Neutrophil (primary cell): ENCODE measurements around the gene LAMA3.

Experiments
- H3K27ac ChIP-seq: fragments of 200-600 bp; sonication (generic); 2 replicates; pipeline ENCODE4 v1.5.1; 2016; ENCODE audit warnings: mild to moderate bottlenecking, moderate library complexity
- H3K27me3 ChIP-seq: fragments of 200-600 bp; sonication (generic); 2 replicates; pipeline ENCODE4 v1.6.0; 2016; ENCODE audit warnings: mild to moderate bottlenecking
- H3K36me3 ChIP-seq: fragments of 200-600 bp; sonication (generic); 2 replicates; pipeline ENCODE4 v1.5.1; 2017
- H3K4me1 ChIP-seq, 2 experiments: fragments of 200-600 bp in 1 of 2; sonication (generic) in 1 of 2; 1 replicate in 1 of 2; 2 replicates in 1 of 2; pipeline versions ENCODE4 v1.5.1 to v1.6.1; 2013 to 2016; ENCODE audit warnings: low read depth in 1 of 2, low read length in 1 of 2, mild to moderate bottlenecking in 1 of 2, moderate library complexity in 1 of 2; ENCODE audit not compliant: control insufficient read depth in 1 of 2, insufficient read depth in 1 of 2
- H3K4me3 ChIP-seq, 2 experiments: fragments of 200-600 bp in 1 of 2; sonication (generic) in 1 of 2; 1 replicate in 1 of 2; 2 replicates in 1 of 2; pipeline ENCODE4 v1.5.1; 2013 to 2016; ENCODE audit warnings: low read depth in 1 of 2, low read length in 1 of 2, mild to moderate bottlenecking in 1 of 2, moderate library complexity in 1 of 2
- H3K9me3 ChIP-seq: fragments of 200-600 bp; sonication (generic); 2 replicates; pipeline ENCODE4 v1.5.1; 2016
- TF ChIP-seq, protein P1 (sequence below): fragments of 200-600 bp; sonication (generic); IDR thresholded peaks from 2 replicates; pipeline ENCODE4 v1.5.1; 2016; ENCODE audit warnings: antibody characterized with exemption

The LAMA3 gene

DNA sequence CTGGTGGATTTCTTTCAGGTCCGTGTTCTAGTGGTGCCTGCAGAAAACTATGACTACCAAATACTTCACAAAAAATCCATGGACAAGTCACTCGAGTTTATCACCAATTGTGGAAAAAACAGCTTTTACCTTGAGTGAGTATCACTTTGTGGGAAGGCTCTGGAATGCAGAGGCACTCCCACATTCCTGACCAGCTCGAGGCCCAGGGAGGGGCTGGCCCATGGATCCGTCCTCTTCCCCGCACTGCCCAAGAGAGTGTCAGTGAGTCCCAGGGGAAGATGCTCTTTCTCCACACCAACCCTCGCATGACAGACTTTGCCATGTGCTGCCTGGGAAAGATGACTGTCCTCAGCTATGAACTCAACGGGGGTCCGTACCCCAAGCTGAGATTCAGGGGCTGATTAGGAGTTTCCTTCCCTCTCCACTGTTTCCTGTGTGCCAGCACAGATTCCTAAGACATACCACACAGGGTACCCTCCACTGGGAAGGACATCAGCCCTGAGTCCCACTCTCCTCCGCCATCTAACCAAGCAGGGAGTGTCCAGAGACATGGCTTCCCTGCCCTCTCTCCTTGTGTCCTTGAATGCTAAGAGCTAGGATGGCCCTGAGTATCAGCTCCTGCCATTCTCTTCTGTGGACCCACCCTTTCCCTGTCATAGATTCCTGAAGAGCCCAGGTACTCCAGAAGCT lies 155.9 kb downstream of the LAMA3 start:
- H3K4me1 ChIP-seq: no peaks in the 10 kb centered on the region
- TF ChIP-seq, protein P1, sequence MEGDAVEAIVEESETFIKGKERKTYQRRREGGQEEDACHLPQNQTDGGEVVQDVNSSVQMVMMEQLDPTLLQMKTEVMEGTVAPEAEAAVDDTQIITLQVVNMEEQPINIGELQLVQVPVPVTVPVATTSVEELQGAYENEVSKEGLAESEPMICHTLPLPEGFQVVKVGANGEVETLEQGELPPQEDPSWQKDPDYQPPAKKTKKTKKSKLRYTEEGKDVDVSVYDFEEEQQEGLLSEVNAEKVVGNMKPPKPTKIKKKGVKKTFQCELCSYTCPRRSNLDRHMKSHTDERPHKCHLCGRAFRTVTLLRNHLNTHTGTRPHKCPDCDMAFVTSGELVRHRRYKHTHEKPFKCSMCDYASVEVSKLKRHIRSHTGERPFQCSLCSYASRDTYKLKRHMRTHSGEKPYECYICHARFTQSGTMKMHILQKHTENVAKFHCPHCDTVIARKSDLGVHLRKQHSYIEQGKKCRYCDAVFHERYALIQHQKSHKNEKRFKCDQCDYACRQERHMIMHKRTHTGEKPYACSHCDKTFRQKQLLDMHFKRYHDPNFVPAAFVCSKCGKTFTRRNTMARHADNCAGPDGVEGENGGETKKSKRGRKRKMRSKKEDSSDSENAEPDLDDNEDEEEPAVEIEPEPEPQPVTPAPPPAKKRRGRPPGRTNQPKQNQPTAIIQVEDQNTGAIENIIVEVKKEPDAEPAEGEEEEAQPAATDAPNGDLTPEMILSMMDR: no peak
- no peaks in the 10 kb centered on the region for H3K36me3 ChIP-seq
- no peak overlapping the region for H3K27ac ChIP-seq
- no peak overlapping the region for H3K4me3 ChIP-seq
- no peaks in the 10 kb centered on the region for H3K27me3 ChIP-seq
- no peaks in the 10 kb centered on the region for H3K9me3 ChIP-seq

DNA sequence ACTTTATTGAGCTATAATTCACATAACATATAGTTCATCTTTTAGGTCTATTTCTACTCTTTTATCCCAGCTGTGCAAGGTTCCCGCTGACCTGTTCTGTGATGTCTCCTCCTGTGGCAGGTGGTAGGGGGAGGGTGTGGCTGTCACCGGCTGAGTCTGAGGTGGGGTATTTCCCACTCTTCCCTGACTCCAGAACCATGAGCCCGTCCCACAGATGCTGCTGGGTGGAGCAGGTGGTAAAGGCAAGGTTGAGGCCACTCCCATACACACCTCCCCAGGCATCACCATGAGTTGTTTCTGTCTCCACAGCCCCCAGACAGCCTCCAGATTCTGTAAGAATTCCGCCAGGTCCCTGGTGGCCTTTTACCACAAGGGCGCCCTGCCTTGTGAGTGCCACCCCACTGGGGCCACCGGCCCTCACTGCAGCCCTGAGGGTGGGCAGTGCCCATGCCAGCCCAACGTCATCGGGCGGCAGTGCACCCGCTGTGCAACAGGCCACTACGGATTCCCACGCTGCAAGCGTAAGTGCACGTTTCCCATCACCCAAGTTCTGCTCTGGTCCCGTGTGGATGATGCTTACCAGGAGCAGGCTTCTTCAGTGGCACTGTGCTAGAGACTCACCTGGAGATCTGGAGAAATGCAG lies 156.9 kb downstream of the LAMA3 start:
- no peaks in the 10 kb centered on the region for H3K27me3 ChIP-seq
- H3K9me3 ChIP-seq: no peaks in the 10 kb centered on the region
- no peaks in the 10 kb centered on the region for H3K36me3 ChIP-seq
- H3K4me3 ChIP-seq: no peak overlapping the region
- H3K27ac ChIP-seq: no peak overlapping the region
- no peaks in the 10 kb centered on the region for H3K4me1 ChIP-seq
- TF ChIP-seq, protein P1: no peak

DNA sequence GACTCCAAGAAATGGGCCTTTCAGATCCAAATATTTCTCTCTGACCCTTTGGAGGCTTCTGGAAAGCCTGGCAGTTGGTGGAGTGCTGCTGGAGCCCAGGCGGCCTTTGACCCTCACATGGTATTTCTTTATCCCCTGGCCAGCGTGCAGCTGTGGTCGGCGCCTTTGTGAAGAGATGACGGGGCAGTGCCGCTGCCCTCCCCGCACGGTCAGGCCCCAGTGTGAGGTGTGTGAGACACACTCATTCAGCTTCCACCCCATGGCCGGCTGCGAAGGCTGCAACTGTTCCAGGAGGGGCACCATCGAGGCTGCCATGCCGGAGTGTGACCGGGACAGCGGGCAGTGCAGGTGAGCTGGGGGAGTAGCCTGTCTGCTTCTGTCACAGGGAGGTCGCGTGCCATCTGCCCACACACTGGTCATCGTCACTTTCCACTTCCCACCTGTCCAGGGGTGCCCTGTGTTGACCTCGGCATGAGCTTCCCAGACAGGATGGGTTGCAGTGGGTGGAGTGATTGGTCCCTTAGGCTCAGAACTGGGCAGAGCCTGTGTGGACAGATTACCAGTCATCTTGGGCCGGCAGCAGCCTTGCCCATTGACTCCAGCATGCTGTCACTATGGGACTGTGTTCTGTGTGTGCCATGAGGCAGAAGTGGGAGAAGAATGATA lies 158.2 kb downstream of the LAMA3 start:
- TF ChIP-seq, protein P1: no peak
- H3K4me3 ChIP-seq: no peak overlapping the region

DNA sequence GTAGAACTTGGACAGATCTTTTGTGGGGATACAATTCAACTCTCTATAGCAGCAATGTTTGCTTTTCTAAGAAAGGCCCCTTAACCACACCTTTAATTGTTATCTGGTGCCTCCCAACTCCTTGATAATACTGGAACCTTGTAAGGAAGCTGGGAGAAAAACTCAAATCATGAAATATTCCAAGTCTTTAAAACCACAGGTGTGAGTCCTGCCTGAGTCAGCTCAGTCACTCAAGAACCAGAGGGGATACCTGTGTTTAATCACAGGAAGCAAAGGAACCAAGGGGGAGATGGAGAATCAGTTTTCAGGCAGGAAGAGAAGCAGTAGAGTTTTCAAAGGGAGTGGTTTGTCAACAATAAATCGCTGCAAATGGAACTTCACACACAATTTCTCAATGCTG lies 159.9 kb downstream of the LAMA3 start:
- Histone ChIP-seq H3K27ac (no peak overlapping the region), H3K27me3 (no peaks in the 10 kb centered on the region), H3K36me3 (no peaks in the 10 kb centered on the region), H3K4me1 (peaks cover 0 to 11% of the 10 kb centered on the region in 2 experiments), H3K4me3 (no peak overlapping the region), H3K9me3 (no peaks in the 10 kb centered on the region)
- TF ChIP-seq, protein P1: no peak

More for the DNA sequence above, 158.2 kb downstream of the LAMA3 start:
- Histone ChIP-seq H3K36me3 (no peaks in the 10 kb centered on the region), H3K27ac (no peak overlapping the region), H3K27me3 (no peaks in the 10 kb centered on the region), H3K4me1 (no peaks in the 10 kb centered on the region), H3K9me3 (no peaks in the 10 kb centered on the region)

DNA sequence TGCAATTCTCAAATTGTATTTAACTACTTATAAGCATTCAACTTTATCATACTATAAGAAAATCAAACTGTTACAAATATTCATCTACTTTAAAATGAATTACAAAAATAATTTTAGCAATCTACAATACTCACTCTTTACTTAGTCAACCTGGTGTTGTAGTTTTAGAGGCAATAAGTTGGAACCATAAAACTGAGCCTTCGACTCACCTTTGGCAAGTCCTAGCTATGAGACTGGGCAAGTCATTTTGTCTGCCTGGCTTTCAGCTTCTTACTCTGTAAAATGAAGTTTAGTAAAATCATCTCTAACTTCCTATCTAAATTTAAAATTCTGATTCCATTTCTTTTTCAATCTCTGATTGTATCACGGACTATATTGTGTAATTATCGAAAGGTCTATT lies 161.0 kb downstream of the LAMA3 start:
- TF ChIP-seq, protein P1: no peak
- Histone ChIP-seq H3K9me3 (no peaks in the 10 kb centered on the region), H3K27ac (no peak overlapping the region), H3K4me1 (peaks cover 0 to 11% of the 10 kb centered on the region in 2 experiments), H3K4me3 (no peak overlapping the region), H3K27me3 (no peaks in the 10 kb centered on the region), H3K36me3 (no peaks in the 10 kb centered on the region)
